ENCODE data around the gene CELA2B.
"Not testable (repeated sequence)": the region's sequence is repeated elsewhere in the genome, so short reads cannot be mapped to it uniquely, and the experiment has no call there.

DNA sequence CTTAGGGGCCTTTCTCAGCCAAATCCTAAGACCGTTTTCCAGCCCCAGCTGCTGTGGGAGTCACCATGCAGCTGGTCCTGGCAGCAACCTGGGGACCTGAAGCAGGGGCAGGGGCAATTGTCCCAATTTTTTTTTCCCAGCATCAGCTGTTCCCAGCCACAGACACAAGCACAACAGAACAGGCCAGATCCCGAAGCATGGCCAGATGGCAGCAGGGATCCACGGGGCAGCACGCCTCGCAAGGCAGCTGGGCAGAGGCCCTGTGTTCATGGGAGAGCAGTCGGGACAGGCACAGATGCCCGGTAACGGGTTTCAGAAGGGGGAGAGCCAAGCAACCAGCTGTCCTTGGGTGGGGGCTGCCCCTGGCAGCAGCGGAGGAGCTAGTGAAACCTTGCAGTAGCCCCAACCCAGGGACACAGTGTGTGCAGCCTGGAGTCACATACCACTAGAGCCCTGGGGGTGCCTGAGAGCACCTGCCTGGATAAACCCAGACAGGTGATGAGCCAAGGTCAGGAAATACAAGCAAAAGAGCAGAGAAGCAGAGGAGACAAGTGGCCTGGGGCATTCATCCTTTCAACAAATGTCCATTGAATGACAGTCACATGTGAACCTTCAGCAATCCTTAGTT, 6.0 kb upstream of the CELA2B start:
- TF ChIP-seq, protein P1, sequence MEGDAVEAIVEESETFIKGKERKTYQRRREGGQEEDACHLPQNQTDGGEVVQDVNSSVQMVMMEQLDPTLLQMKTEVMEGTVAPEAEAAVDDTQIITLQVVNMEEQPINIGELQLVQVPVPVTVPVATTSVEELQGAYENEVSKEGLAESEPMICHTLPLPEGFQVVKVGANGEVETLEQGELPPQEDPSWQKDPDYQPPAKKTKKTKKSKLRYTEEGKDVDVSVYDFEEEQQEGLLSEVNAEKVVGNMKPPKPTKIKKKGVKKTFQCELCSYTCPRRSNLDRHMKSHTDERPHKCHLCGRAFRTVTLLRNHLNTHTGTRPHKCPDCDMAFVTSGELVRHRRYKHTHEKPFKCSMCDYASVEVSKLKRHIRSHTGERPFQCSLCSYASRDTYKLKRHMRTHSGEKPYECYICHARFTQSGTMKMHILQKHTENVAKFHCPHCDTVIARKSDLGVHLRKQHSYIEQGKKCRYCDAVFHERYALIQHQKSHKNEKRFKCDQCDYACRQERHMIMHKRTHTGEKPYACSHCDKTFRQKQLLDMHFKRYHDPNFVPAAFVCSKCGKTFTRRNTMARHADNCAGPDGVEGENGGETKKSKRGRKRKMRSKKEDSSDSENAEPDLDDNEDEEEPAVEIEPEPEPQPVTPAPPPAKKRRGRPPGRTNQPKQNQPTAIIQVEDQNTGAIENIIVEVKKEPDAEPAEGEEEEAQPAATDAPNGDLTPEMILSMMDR (IDR thresholded peaks at IDR 0.05), result not testable (repeated sequence)
- TF ChIP-seq POLR2A, POLR2AphosphoS5 (IDR thresholded peaks at IDR 0.05): not testable (repeated sequence)

Data from breast epithelium (tissue), 3 donors.